ENCODE measurements around the gene TMEM222.
A peak's percentile ranks its signal among the peaks of the same experiment; 100 is the strongest.
"Not testable (repeated sequence)": the region's sequence is repeated elsewhere in the genome, so short reads cannot be mapped to it uniquely, and the experiment has no call there.

Gene TMEM222

GRCh38 chr1:27380224-27380623, 58.3 kb downstream of the TMEM222 start:
- DNase-seq (ENCODE audit: low read depth in 2 of 2), result no peak

- DNase-seq (ENCODE audit: low read depth in 2 of 2), result no peak
Measured at GRCh38 chr1:27380766-27381733, 59.1 kb downstream of the TMEM222 start.

GRCh38 chr1:27381969-27382762, 60.2 kb downstream of the TMEM222 start:
- DNase-seq (ENCODE audit: low read depth in 2 of 2), result no peak

GRCh38 chr1:27383039-27383605, 61.2 kb downstream of the TMEM222 start, which contains the start of gene CD164L2:
CD164L2 (minus strand) TSS chr1:27383333; CDS start chr1:27383239, 94 bp downstream.
- peak in 1 of 2 donors; percentile 37 for DNase-seq (ENCODE audit: low read depth in 2 of 2)

- no peak for DNase-seq (ENCODE audit: low read depth in 2 of 2)
Measured at GRCh38 chr1:27383661-27384060, 61.7 kb downstream of the TMEM222 start.

- not testable (repeated sequence) for DNase-seq (ENCODE audit: low read depth in 2 of 2)
Measured at GRCh38 chr1:27384797-27385196, 62.8 kb downstream of the TMEM222 start.
